Measurements from ENCODE around the gene ITGB2.

The ITGB2 gene

DNA sequence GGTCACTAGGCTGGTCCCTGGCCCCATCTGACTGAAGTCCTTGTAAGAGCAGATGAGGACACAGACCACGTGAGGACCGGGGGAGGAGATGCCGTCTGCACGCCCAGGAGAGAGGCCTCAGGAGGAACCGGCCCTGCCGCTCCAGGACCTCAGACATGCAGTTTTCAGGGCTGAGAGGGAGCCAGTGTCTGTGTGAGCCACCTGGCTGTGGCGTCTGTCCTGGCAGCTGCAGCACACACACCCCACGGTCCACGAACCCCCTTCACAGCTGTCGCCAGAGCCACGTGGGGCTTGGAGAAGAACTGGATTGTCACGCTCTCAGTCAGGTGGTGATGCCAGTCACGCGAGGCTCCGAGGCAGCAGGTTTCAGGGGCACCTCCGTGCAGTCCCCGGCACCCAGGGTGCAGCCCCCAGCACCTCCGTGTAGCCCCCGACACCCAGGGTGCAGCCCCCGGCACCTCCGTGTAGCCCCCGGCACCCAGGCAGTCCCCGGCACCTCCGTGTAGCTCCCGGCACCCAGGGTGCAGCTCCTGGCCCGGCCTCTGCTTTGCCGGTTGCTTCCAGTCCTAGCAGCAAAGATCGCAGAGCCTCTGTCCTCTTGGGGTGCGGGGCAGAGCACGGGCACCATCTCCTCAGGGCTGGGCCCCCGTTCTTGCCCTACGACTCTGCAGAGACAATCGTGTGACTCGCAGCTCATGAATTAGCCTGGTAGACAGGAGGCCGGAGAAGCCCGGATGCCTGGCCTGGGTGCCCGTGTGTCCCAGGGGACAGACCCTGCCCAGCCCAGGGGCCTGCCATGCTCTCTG, 83.8 kb downstream of the ITGB2 start:
- Histone ChIP-seq H2BK15ac (ENCODE audit: low read length) (no peak overlapping the region), H3K79me1 (ENCODE audit: low read depth, low read length) (peaks cover 4% of the 10 kb centered on the region), H2BK120ac (ENCODE audit: low read depth, low read length) (no peak overlapping the region), H2AFZ (ENCODE audit: low read length) (peak overlapping the region; percentile 53), H2BK5ac (ENCODE audit: low read length) (peak overlapping the region; percentile 39), H3K23ac (ENCODE audit: low read depth, low read length, poor library complexity) (peak overlapping the region; percentile 73), H3K4me1 (ENCODE audit: control insufficient read depth in 2 of 2, insufficient read depth in 1 of 2, low read depth in 1 of 2, low read length in 2 of 2) (no peaks in the 10 kb centered on the region), H3K14ac (ENCODE audit: low read length) (peak overlapping the region; percentile 31), H2BK12ac (ENCODE audit: low read length) (no peak overlapping the region), H4K8ac (ENCODE audit: low read depth, low read length) (peak overlapping the region; percentile 86), H4K91ac (ENCODE audit: low read depth, low read length, poor library complexity) (no peak overlapping the region), H3K36me3 (replicated peaks in 1 of 2; ENCODE audit: control insufficient read depth in 2 of 2, insufficient read depth in 2 of 2, low read length in 2 of 2) (no peaks in the 10 kb centered on the region), H3K18ac (ENCODE audit: low read length) (peak overlapping the region; percentile 44), H3K27ac (replicated peaks; ENCODE audit: low read length) (no peak overlapping the region), H3K4me2 (ENCODE audit: insufficient read depth, low read length, poor library complexity, severe bottlenecking) (no peak overlapping the region), H3K4me3 (ENCODE audit: low read length in 2 of 2) (no peak overlapping the region), H3K9ac (ENCODE audit: low read depth, low read length, poor library complexity) (peak overlapping the region; percentile 30), H3K27me3 (ENCODE audit: control insufficient read depth in 3 of 3, insufficient read depth in 3 of 3, low read depth in 1 of 3, low read length in 3 of 3) (peaks cover 0 to 6% (median 0%) of the 10 kb centered on the region in 3 experiments), H3K9me3 (replicated peaks in 1 of 2; ENCODE audit: control insufficient read depth in 2 of 2, insufficient read depth in 1 of 2, low read depth in 1 of 2, low read length in 2 of 2) (no peaks in the 10 kb centered on the region), H2AK5ac (ENCODE audit: low read depth, low read length) (peak overlapping the region; percentile 83), H3K4ac (ENCODE audit: low read length) (no peak overlapping the region)
- no CpG with 5 or more reads among the region's 37 CpGs for WGBS, 2 donors (ENCODE audit: extremely low coverage in 2 of 2, insufficient read length in 2 of 2, insufficient replicate concordance in 1 of 2)
- no peak for DNase-seq (ENCODE audit: low spot score)

DNA sequence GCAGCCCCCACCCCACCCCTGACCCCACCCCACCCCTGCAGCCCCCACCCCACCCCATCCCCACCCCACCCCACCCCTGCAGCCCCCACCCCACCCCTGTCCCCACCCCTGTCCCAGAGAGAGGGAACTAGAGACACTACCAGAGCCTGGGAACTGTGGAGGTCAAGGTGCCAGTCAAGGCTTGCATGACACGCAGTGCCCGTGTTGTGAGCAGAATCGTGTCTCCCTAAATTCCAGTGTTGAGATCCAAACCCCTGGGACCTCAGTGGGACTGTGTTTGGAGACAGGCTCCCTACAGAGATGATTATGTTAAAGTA, 84.4 kb downstream of the ITGB2 start:
- Histone ChIP-seq H3K4ac (ENCODE audit: low read length) (no peak overlapping the region), H3K4me1 (ENCODE audit: control insufficient read depth in 2 of 2, insufficient read depth in 1 of 2, low read depth in 1 of 2, low read length in 2 of 2) (no peaks in the 10 kb centered on the region), H4K91ac (ENCODE audit: low read depth, low read length, poor library complexity) (no peak overlapping the region), H3K79me1 (ENCODE audit: low read depth, low read length) (peaks cover 4% of the 10 kb centered on the region), H3K4me2 (ENCODE audit: insufficient read depth, low read length, poor library complexity, severe bottlenecking) (no peak overlapping the region), H3K27ac (replicated peaks; ENCODE audit: low read length) (no peak overlapping the region), H3K27me3 (ENCODE audit: control insufficient read depth in 3 of 3, insufficient read depth in 3 of 3, low read depth in 1 of 3, low read length in 3 of 3) (peaks cover 0 to 2% (median 0%) of the 10 kb centered on the region in 3 experiments), H2BK120ac (ENCODE audit: low read depth, low read length) (no peak overlapping the region), H3K18ac (ENCODE audit: low read length) (no peak overlapping the region), H2BK5ac (ENCODE audit: low read length) (no peak overlapping the region), H2BK15ac (ENCODE audit: low read length) (no peak overlapping the region), H2AK5ac (ENCODE audit: low read depth, low read length) (peak overlapping the region; percentile 83), H3K14ac (ENCODE audit: low read length) (no peak overlapping the region), H3K9ac (ENCODE audit: low read depth, low read length, poor library complexity) (no peak overlapping the region), H4K8ac (ENCODE audit: low read depth, low read length) (no peak overlapping the region), H3K4me3 (ENCODE audit: low read length in 2 of 2) (no peak overlapping the region), H3K36me3 (replicated peaks in 1 of 2; ENCODE audit: control insufficient read depth in 2 of 2, insufficient read depth in 2 of 2, low read length in 2 of 2) (no peaks in the 10 kb centered on the region), H3K9me3 (replicated peaks in 1 of 2; ENCODE audit: control insufficient read depth in 2 of 2, insufficient read depth in 1 of 2, low read depth in 1 of 2, low read length in 2 of 2) (no peaks in the 10 kb centered on the region), H2AFZ (ENCODE audit: low read length) (peak overlapping the region; percentile 53), H3K23ac (ENCODE audit: low read depth, low read length, poor library complexity) (no peak overlapping the region), H2BK12ac (ENCODE audit: low read length) (no peak overlapping the region)
- DNase-seq (ENCODE audit: low spot score): no peak
- no CpG with 5 or more reads among the region's 3 CpGs for WGBS, 2 donors (ENCODE audit: extremely low coverage in 2 of 2, insufficient read length in 2 of 2, insufficient replicate concordance in 1 of 2)
